ENCODE results near the gene ABCA13.

GRCh38 chr7:48263311-48263650 lies 92.0 kb downstream of the ABCA13 start:
- TF ChIP-seq SIN3A (IDR thresholded peaks at IDR 0.05; ENCODE audit: low read depth) (no peak), SP1 (IDR thresholded peaks at IDR 0.05; ENCODE audit: low read depth) (no peak)
